ENCODE data around the gene HOXD10. TPM values are rescaled to one million over a fixed set of nuclear protein-coding genes. Genes with fewer than 3 reads are reported as not detected.

HOXD10 gene
- total and polyA plus RNA-seq, 9 of the 15 experiments (the other 6 are each of a cell fraction or from before 2014, with no cell fraction given): not detected

GRCh38 chr2:176159663-176160250 lies 43.2 kb downstream of the HOXD10 start:
- Histone ChIP-seq H3K9me1 (ENCODE audit: control insufficient read depth, insufficient read depth, low read length) (no peaks in the 10 kb centered on the region), H2AFZ (ENCODE audit: low read depth, low read length) (no peak overlapping the region), H3K9me3 (replicated peaks; ENCODE audit: control insufficient read depth, insufficient read depth, low read depth, low read length) (no peaks in the 10 kb centered on the region), H3K4me3 (no peak overlapping the region), H3K36me3 (ENCODE audit: control insufficient read depth, insufficient read depth, low read length) (no peaks in the 10 kb centered on the region), H3K27ac (ENCODE audit: extremely low read depth, low read depth, low read length) (no peak overlapping the region), H3K27me3 (ENCODE audit: control insufficient read depth in 2 of 2, insufficient read depth in 2 of 2, low read length in 2 of 2) (peaks cover 76 to 86% of the 10 kb centered on the region in 2 experiments), H3K79me2 (ENCODE audit: control insufficient read depth, insufficient read depth, low read length) (no peaks in the 10 kb centered on the region), H3K4me2 (ENCODE audit: insufficient read depth, low read length) (no peak overlapping the region), H3K4me1 (replicated peaks in 1 of 2; ENCODE audit: control insufficient read depth in 2 of 2, insufficient read depth in 2 of 2, low read length in 2 of 2) (peaks cover 0 to 22% of the 10 kb centered on the region in 2 experiments; a peak in 2 of 5 replicates), H3K9ac (ENCODE audit: insufficient read depth in 1 of 2, low read depth in 2 of 2, low read length in 2 of 2) (no peak overlapping the region), H4K20me1 (replicated peaks; ENCODE audit: control insufficient read depth, insufficient read depth, low read length) (peaks cover 8% of the 10 kb centered on the region)
- POLR2A ChIA-PET: interaction anchor here (0.7 to 1.2 kb wide), 2 partner anchors 21 to 66 kb away, joined by 3 read pairs; no protein-coding TSS in a partner anchor
- intact Hi-C loops (cut with micrococcal nuclease) (no loop called here), in situ Hi-C loops (cut with MboI) (no loop called here)
- no TSS peak for BruUV-seq (replicated peaks)
- TF ChIP-seq TCF15 (CRISPR knock-in tag; IDR thresholded peaks at IDR 0.05) (no peak), CBX2 (IDR thresholded peaks at IDR 0.05; ENCODE audit: insufficient read depth, low read length, poor library complexity, severe bottlenecking) (peak; percentile 10)
- FAIRE-seq (no peak), DNase-seq (ENCODE audit: extremely low read depth in 1 of 4, low spot score in 3 of 4) (no peak), ATAC-seq (no peak)
- CTCF ChIA-PET (ENCODE audit: low intra/inter-chr PET ratio): no interaction called here
- 5% methylated on average over 44 of the region's 44 CpGs for WGBS (ENCODE audit: insufficient coverage, low coverage, missing lambda C conversion rate)

- no peak for ATAC-seq
- peaks cover 8% of the 10 kb centered on the region for H4K20me1 ChIP-seq (replicated peaks; ENCODE audit: control insufficient read depth, insufficient read depth, low read length)
- H3K4me3 ChIP-seq: no peak overlapping the region
- no peak overlapping the region for H3K9ac ChIP-seq (ENCODE audit: insufficient read depth in 1 of 2, low read depth in 2 of 2, low read length in 2 of 2)
- H3K4me1 ChIP-seq (replicated peaks in 1 of 2; ENCODE audit: control insufficient read depth in 2 of 2, insufficient read depth in 2 of 2, low read length in 2 of 2): peaks cover 0 to 28% of the 10 kb centered on the region in 2 experiments; a peak in 3 of 5 replicates
- CTCF ChIA-PET (ENCODE audit: low intra/inter-chr PET ratio): no interaction called here
- FAIRE-seq: no peak
- DNase-seq (ENCODE audit: extremely low read depth in 1 of 4, low spot score in 3 of 4): no peak
- POLR2A ChIA-PET: interaction anchor here (0.7 to 1.2 kb wide), 3 partner anchors 21 to 65 kb away, joined by 3 read pairs; no protein-coding TSS in a partner anchor
- no peaks in the 10 kb centered on the region for H3K79me2 ChIP-seq (ENCODE audit: control insufficient read depth, insufficient read depth, low read length)
- no peak overlapping the region for H3K27ac ChIP-seq (ENCODE audit: extremely low read depth, low read depth, low read length)
- 10% methylated on average over 47 of the region's 50 CpGs for WGBS (ENCODE audit: insufficient coverage, low coverage, missing lambda C conversion rate)
- H2AFZ ChIP-seq (ENCODE audit: low read depth, low read length): no peak overlapping the region
- H3K9me3 ChIP-seq (replicated peaks; ENCODE audit: control insufficient read depth, insufficient read depth, low read depth, low read length): no peaks in the 10 kb centered on the region
- TF ChIP-seq USF2 (CRISPR knock-in tag; IDR thresholded peaks at IDR 0.05): 0 out of 2 replicates have a peak, but pooled peaks have one; percentile 9
- TF ChIP-seq PKNOX1 (IDR thresholded peaks at IDR 0.05): no peak
- no peak overlapping the region for H3K4me2 ChIP-seq (ENCODE audit: insufficient read depth, low read length)
- intact Hi-C loops (cut with micrococcal nuclease): no loop called here
- peaks cover 78 to 90% of the 10 kb centered on the region in 2 experiments for H3K27me3 ChIP-seq (ENCODE audit: control insufficient read depth in 2 of 2, insufficient read depth in 2 of 2, low read length in 2 of 2)
- H3K36me3 ChIP-seq (ENCODE audit: control insufficient read depth, insufficient read depth, low read length): no peaks in the 10 kb centered on the region
- BruUV-seq (replicated peaks): no TSS peak
- no peaks in the 10 kb centered on the region for H3K9me1 ChIP-seq (ENCODE audit: control insufficient read depth, insufficient read depth, low read length)
- in situ Hi-C loops (cut with MboI): no loop called here
Measured at GRCh38 chr2:176160251-176160985, 43.8 kb downstream of the HOXD10 start.
